Measurements from ENCODE around the gene PTPN2. TPM values are rescaled to one million over a fixed set of nuclear protein-coding genes. Genes with fewer than 3 reads are reported as not detected.

The PTPN2 gene
- polyA plus RNA-seq, 1 donor from 2014 or later = 45.7 TPM

DNA sequence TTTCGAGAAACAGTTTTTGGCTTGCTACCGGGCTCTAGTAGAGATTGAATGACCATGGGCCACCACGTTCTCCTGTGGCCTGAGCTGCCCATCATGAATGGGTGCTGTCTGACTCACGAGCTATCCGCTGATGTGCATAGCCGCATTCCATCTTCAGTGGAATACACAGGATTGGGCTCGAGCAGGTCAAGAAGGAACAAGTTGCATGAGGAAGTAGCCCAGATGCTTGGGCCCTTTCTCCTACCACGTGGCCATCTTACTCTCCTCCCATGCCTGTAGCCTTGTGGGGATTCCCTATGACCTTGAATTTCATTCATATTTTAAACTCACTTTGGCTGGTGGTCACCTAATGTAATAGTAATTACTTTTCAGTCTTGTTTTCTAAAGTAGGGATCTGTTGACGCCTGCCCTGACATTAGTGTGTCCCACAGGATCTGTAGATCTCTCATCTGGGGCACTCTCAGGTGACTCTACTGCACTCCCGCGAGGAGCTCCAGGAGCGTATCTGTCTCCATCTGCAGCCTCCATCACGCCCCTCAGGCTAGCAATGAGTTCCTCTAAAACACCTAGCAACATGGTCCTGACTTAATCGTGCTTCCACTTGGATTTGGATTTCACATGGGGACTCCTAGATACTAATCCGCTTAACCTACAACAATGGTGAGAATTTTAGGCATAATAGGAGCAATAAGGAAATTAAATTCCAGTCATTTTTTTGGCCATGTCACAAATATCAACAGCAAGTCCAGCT, 113.4 kb downstream of the PTPN2 start:
- H3K9me2 ChIP-seq (ENCODE audit: insufficient read depth, low read length) = no peaks in the 10 kb centered on the region
- no peaks in the 10 kb centered on the region for H4K20me1 ChIP-seq (ENCODE audit: insufficient read depth)
- no peaks in the 10 kb centered on the region for H3K27me3 ChIP-seq (ENCODE audit: insufficient read depth, low read depth, low read length)
- no peak overlapping the region for H3K9ac ChIP-seq (ENCODE audit: low read length)
- no peaks in the 10 kb centered on the region for H3F3A ChIP-seq (ENCODE audit: insufficient read depth, low read length, poor library complexity, severe bottlenecking)
- H3K27ac ChIP-seq (ENCODE audit: low read length) = no peak overlapping the region
- no peaks in the 10 kb centered on the region for H3K79me2 ChIP-seq (replicated peaks; ENCODE audit: insufficient read depth, low read length)
- no peaks in the 10 kb centered on the region for H3K9me3 ChIP-seq (ENCODE audit: low read length)
- TF ChIP-seq TAF1 (IDR thresholded peaks at IDR 0.05; ENCODE audit: low read depth) (no peak), EP300 (conservative IDR thresholded peaks at IDR 0.05; ENCODE audit: poor library complexity, severe bottlenecking) (no peak), POLR2AphosphoS5 (IDR thresholded peaks at IDR 0.05) (no peak), EZH2 (IDR thresholded peaks at IDR 0.05; ENCODE audit: borderline replicate concordance, insufficient read depth, low read length, poor library complexity, severe bottlenecking) (no peak), MXI1 (conservative IDR thresholded peaks at IDR 0.05; ENCODE audit: poor library complexity, severe bottlenecking) (no peak), SMC3 (conservative IDR thresholded peaks at IDR 0.05; ENCODE audit: poor library complexity) (no peak), RAD21 (conservative IDR thresholded peaks at IDR 0.05) (no peak)
- TF ChIP-seq, protein P1, sequence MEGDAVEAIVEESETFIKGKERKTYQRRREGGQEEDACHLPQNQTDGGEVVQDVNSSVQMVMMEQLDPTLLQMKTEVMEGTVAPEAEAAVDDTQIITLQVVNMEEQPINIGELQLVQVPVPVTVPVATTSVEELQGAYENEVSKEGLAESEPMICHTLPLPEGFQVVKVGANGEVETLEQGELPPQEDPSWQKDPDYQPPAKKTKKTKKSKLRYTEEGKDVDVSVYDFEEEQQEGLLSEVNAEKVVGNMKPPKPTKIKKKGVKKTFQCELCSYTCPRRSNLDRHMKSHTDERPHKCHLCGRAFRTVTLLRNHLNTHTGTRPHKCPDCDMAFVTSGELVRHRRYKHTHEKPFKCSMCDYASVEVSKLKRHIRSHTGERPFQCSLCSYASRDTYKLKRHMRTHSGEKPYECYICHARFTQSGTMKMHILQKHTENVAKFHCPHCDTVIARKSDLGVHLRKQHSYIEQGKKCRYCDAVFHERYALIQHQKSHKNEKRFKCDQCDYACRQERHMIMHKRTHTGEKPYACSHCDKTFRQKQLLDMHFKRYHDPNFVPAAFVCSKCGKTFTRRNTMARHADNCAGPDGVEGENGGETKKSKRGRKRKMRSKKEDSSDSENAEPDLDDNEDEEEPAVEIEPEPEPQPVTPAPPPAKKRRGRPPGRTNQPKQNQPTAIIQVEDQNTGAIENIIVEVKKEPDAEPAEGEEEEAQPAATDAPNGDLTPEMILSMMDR (IDR thresholded peaks at IDR 0.05; ENCODE audit: poor library complexity, severe bottlenecking) = no peak
- TF ChIP-seq, protein P2, sequence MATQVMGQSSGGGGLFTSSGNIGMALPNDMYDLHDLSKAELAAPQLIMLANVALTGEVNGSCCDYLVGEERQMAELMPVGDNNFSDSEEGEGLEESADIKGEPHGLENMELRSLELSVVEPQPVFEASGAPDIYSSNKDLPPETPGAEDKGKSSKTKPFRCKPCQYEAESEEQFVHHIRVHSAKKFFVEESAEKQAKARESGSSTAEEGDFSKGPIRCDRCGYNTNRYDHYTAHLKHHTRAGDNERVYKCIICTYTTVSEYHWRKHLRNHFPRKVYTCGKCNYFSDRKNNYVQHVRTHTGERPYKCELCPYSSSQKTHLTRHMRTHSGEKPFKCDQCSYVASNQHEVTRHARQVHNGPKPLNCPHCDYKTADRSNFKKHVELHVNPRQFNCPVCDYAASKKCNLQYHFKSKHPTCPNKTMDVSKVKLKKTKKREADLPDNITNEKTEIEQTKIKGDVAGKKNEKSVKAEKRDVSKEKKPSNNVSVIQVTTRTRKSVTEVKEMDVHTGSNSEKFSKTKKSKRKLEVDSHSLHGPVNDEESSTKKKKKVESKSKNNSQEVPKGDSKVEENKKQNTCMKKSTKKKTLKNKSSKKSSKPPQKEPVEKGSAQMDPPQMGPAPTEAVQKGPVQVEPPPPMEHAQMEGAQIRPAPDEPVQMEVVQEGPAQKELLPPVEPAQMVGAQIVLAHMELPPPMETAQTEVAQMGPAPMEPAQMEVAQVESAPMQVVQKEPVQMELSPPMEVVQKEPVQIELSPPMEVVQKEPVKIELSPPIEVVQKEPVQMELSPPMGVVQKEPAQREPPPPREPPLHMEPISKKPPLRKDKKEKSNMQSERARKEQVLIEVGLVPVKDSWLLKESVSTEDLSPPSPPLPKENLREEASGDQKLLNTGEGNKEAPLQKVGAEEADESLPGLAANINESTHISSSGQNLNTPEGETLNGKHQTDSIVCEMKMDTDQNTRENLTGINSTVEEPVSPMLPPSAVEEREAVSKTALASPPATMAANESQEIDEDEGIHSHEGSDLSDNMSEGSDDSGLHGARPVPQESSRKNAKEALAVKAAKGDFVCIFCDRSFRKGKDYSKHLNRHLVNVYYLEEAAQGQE (IDR thresholded peaks at IDR 0.05; ENCODE audit: borderline replicate concordance) = no peak
- no peak overlapping the region for H2AFZ ChIP-seq (ENCODE audit: low read depth, low read length)
- no peaks in the 10 kb centered on the region for H3K36me3 ChIP-seq (ENCODE audit: insufficient read depth, low read length)
- no peak overlapping the region for H3K4me2 ChIP-seq (ENCODE audit: low read length)
- H3K4me3 ChIP-seq (ENCODE audit: low read length) = no peak overlapping the region

DNA sequence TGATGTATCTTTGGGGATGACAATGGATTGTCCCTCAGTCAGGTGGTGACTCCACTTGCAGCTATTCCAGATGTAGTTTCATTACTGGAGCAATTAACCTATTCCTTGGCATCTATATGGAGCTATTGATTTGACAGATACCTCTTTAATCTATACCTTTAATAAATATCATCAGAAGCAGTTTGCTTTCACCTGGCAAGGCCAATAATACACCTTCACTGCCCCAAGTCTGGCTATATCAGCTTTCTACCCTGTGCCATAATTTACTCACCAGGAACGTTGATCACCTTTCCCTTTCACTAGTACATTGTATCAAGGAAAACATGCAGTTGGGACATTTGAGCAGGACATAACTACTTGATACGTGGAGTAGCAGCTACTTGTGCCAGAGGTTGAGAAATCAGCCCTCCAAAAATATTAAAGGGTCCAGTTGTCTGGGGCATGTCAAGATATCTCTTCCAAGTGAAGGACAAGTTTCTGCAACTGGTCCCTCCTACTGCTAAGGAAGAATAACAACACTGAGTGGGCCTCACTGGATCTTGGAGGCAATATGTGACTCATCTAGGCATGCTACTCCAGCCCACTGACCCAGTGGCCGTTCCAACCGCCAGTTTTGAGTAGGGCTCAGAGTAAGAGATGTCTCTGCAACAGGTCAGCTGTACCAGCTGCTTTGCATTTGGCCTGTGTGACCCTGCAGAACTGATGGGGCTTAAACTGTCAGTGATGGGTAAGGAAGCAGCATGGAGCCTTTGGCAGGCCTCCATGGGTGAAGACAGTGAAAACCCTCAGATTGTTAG, 114.2 kb downstream of the PTPN2 start:
- Histone ChIP-seq H2AFZ (ENCODE audit: low read depth, low read length) (no peak overlapping the region), H3K27ac (ENCODE audit: low read length) (no peak overlapping the region), H3K4me3 (ENCODE audit: low read length) (no peak overlapping the region)

More for the DNA sequence above, 114.2 kb downstream of the PTPN2 start:
- no peaks in the 10 kb centered on the region for H3K27me3 ChIP-seq (ENCODE audit: insufficient read depth, low read depth, low read length)
- no peaks in the 10 kb centered on the region for H4K20me1 ChIP-seq (ENCODE audit: insufficient read depth)
- H3K9me3 ChIP-seq (ENCODE audit: low read length) = no peaks in the 10 kb centered on the region
- no peaks in the 10 kb centered on the region for H3K36me3 ChIP-seq (ENCODE audit: insufficient read depth, low read length)
- H3K9me2 ChIP-seq (ENCODE audit: insufficient read depth, low read length) = no peaks in the 10 kb centered on the region
- no peaks in the 10 kb centered on the region for H3K79me2 ChIP-seq (replicated peaks; ENCODE audit: insufficient read depth, low read length)
- no peaks in the 10 kb centered on the region for H3F3A ChIP-seq (ENCODE audit: insufficient read depth, low read length, poor library complexity, severe bottlenecking)
- no peak overlapping the region for H3K4me2 ChIP-seq (ENCODE audit: low read length)
- TF ChIP-seq EP300 (conservative IDR thresholded peaks at IDR 0.05; ENCODE audit: poor library complexity, severe bottlenecking) (no peak), TAF1 (IDR thresholded peaks at IDR 0.05; ENCODE audit: low read depth) (no peak), POLR2AphosphoS5 (IDR thresholded peaks at IDR 0.05) (no peak), MXI1 (conservative IDR thresholded peaks at IDR 0.05; ENCODE audit: poor library complexity, severe bottlenecking) (no peak), RAD21 (conservative IDR thresholded peaks at IDR 0.05) (no peak), SMC3 (conservative IDR thresholded peaks at IDR 0.05; ENCODE audit: poor library complexity) (no peak), EZH2 (IDR thresholded peaks at IDR 0.05; ENCODE audit: borderline replicate concordance, insufficient read depth, low read length, poor library complexity, severe bottlenecking) (no peak)
- TF ChIP-seq, protein P1 (IDR thresholded peaks at IDR 0.05; ENCODE audit: poor library complexity, severe bottlenecking) = no peak
- TF ChIP-seq, protein P2 (IDR thresholded peaks at IDR 0.05; ENCODE audit: borderline replicate concordance) = no peak
- no peak overlapping the region for H3K9ac ChIP-seq (ENCODE audit: low read length)

Measured in neural cell (in vitro differentiated cells).